H1 (cell line): ENCODE data around the gene SPINK5. TPM values are rescaled to one million over a fixed set of nuclear protein-coding genes. Genes with fewer than 3 reads are reported as not detected.

ENCODE experiments used
- CTCF ChIA-PET: fragments of 300-600 bp; sonication (Branson Sonifier 250); formaldehyde crosslinking; loops from one replicate; lab custom pipeline; 2021; ENCODE audit not compliant: partially characterized antibody; lab: Charles Lee
- POLR2A ChIA-PET: fragments of 300-600 bp; sonication (Branson Sonifier 250); formaldehyde crosslinking; loops from one replicate; lab custom pipeline; 2021; ENCODE audit warnings: inconsistent platforms; ENCODE audit not compliant: partially characterized antibody; lab: Charles Lee
- DNase-seq, 2 experiments: peaks; one replicate each; pipeline versions ENCODE4 v3.0.0 to v3.0.0-alpha.2; 2010 to 2022; ENCODE audit warnings: low spot score in 2 of 2, low read depth in 1 of 2, mixed read lengths in 1 of 2
- FAIRE-seq: peaks from 2 replicates; lab custom pipeline; 2011; peaks lifted over from hg19 to GRCh38; lab: Jason Lieb, UNC
- H2AFZ ChIP-seq: 2 replicates; pipeline ENCODE4 v1.8.1; 2012; ENCODE audit warnings: low read length, inconsistent platforms
- H2AK5ac ChIP-seq: 2 replicates; pipeline ENCODE4 v1.6.1; 2013; ENCODE audit warnings: low read depth, low read length
- H2BK120ac ChIP-seq: replicated peaks from 2 replicates; pipeline ENCODE3; 2013; ENCODE audit warnings: low read depth, low read length, inconsistent platforms
- H2BK12ac ChIP-seq: 2 replicates; pipeline ENCODE4 v1.6.1; 2013; ENCODE audit warnings: low read depth, low read length
- H2BK15ac ChIP-seq: 2 replicates; pipeline ENCODE4 v1.6.1; 2013; ENCODE audit warnings: low read length
- H2BK20ac ChIP-seq: 2 replicates; pipeline ENCODE4 v1.6.1; 2013; ENCODE audit warnings: low read length
- H2BK5ac ChIP-seq: 2 replicates; pipeline ENCODE4 v1.6.1; 2013; ENCODE audit warnings: low read depth, low read length
- H3K14ac ChIP-seq: 2 replicates; pipeline ENCODE4 v1.6.1; 2013; ENCODE audit warnings: inconsistent platforms; ENCODE audit not compliant: insufficient read length
- H3K18ac ChIP-seq: 2 replicates; pipeline ENCODE4 v1.6.1; 2013; ENCODE audit warnings: low read length; ENCODE audit errors: extremely low read depth
- H3K23ac ChIP-seq: 2 replicates; pipeline ENCODE4 v1.6.1; 2013; ENCODE audit warnings: inconsistent platforms; ENCODE audit not compliant: insufficient read length
- H3K23me2 ChIP-seq: 2 replicates; pipeline ENCODE4 v1.6.1; 2013; ENCODE audit warnings: low read depth, low read length
- H3K27ac ChIP-seq: 2 replicates; pipeline ENCODE4 v1.6.1; 2011; ENCODE audit warnings: low read depth, low read length, inconsistent platforms
- H3K27me3 ChIP-seq, 4 experiments: replicated peaks in 1 of 4; 1 replicate in 1 of 4; 2 replicates in 3 of 4; pipeline versions ENCODE4 v1.6.1 to v1.8.1; 2011 to 2013; ENCODE audit warnings: low read length in 3 of 4, mild to moderate bottlenecking in 3 of 4, inconsistent platforms in 2 of 4, mixed read lengths in 2 of 4, moderate library complexity in 1 of 4; ENCODE audit not compliant: control insufficient read depth in 3 of 4, insufficient read depth in 3 of 4; ENCODE audit errors: extremely low read depth in 1 of 4
- H3K36me3 ChIP-seq, 4 experiments: 2 replicates each; pipeline versions ENCODE4 v1.6.1 to v1.8.1; 2011 to 2013; ENCODE audit warnings: mild to moderate bottlenecking in 4 of 4, low read length in 3 of 4, moderate library complexity in 2 of 4, control low read depth in 1 of 4, inconsistent platforms in 1 of 4; ENCODE audit not compliant: insufficient read depth in 4 of 4, control insufficient read depth in 2 of 4
- H3K4ac ChIP-seq: replicated peaks from 2 replicates; pipeline ENCODE3; 2013; ENCODE audit warnings: low read length, low read depth, mixed read lengths, inconsistent platforms; ENCODE audit not compliant: insufficient read length
- H3K4me1 ChIP-seq, 4 experiments: replicated peaks in 1 of 4; 1 replicate in 1 of 4; 2 replicates in 3 of 4; pipeline versions ENCODE4 v1.6.1 to v1.8.1; 2011 to 2013; ENCODE audit warnings: low read length in 3 of 4, inconsistent platforms in 2 of 4, mixed read lengths in 1 of 4; ENCODE audit not compliant: insufficient read depth in 4 of 4, control insufficient read depth in 3 of 4
- H3K4me2 ChIP-seq, 2 experiments: 2 replicates each; pipeline versions ENCODE4 v1.6.1 to v1.8.1; 2011 to 2013; ENCODE audit warnings: low read depth in 2 of 2, low read length in 2 of 2, control low read depth in 1 of 2, inconsistent platforms in 1 of 2, mild to moderate bottlenecking in 1 of 2; ENCODE audit not compliant: insufficient read depth in 1 of 2
- H3K4me3 ChIP-seq, 4 experiments: fragments of 200-600, 300-600 bp in 1 of 4; sonication (generic), shearing (Covaris generic), sonication (Bioruptor Twin) in 1 of 4; 2 replicates each; pipeline versions ENCODE4 v1.5.1 to v1.8.1; 2011 to 2016; ENCODE audit warnings: low read length in 4 of 4, low read depth in 3 of 4, control low read depth in 2 of 4, inconsistent platforms in 2 of 4, mild to moderate bottlenecking in 2 of 4, mixed read lengths in 1 of 4, moderate library complexity in 1 of 4; ENCODE audit not compliant: insufficient read depth in 2 of 4; ENCODE audit errors: extremely low read depth in 1 of 4
- H3K56ac ChIP-seq: replicated peaks from 2 replicates; pipeline ENCODE3; 2013; ENCODE audit warnings: low read depth, mild to moderate bottlenecking, mixed read lengths, low read length, inconsistent platforms; ENCODE audit not compliant: insufficient read length
- H3K79me1 ChIP-seq: 2 replicates; pipeline ENCODE4 v1.6.1; 2013; ENCODE audit warnings: low read depth, low read length, control low read depth
- H3K79me2 ChIP-seq, 2 experiments: 2 replicates each; pipeline versions ENCODE4 v1.6.1 to v1.8.1; 2012 to 2013; ENCODE audit warnings: low read length in 2 of 2, mild to moderate bottlenecking in 2 of 2, inconsistent platforms in 1 of 2; ENCODE audit not compliant: insufficient read depth in 2 of 2, control insufficient read depth in 1 of 2
- H3K9ac ChIP-seq, 4 experiments: replicated peaks in 1 of 4; 1 replicate in 1 of 4; 2 replicates in 3 of 4; pipeline versions ENCODE4 v1.6.1 to v1.8.1; 2011 to 2013; ENCODE audit warnings: low read depth in 3 of 4, low read length in 3 of 4, control low read depth in 2 of 4, mild to moderate bottlenecking in 2 of 4, moderate library complexity in 2 of 4, inconsistent platforms in 1 of 4; ENCODE audit errors: extremely low read depth in 1 of 4
- H3K9me3 ChIP-seq, 2 experiments: 2 replicates each; pipeline versions ENCODE4 v1.6.1 to v1.8.1; 2012 to 2013; ENCODE audit warnings: mild to moderate bottlenecking in 2 of 2, moderate library complexity in 2 of 2, control low read depth in 1 of 2, inconsistent platforms in 1 of 2, low read depth in 1 of 2, low read length in 1 of 2, mixed read lengths in 1 of 2; ENCODE audit not compliant: insufficient read depth in 2 of 2
- H4K20me1 ChIP-seq, 2 experiments: replicated peaks in 1 of 2; 2 replicates each; pipeline versions ENCODE3 to v1.8.1; 2011 to 2013; ENCODE audit warnings: inconsistent platforms in 2 of 2, low read length in 2 of 2, mild to moderate bottlenecking in 1 of 2; ENCODE audit not compliant: insufficient read depth in 2 of 2, control insufficient read depth in 1 of 2
- H4K5ac ChIP-seq: 2 replicates; pipeline ENCODE4 v1.6.1; 2013; ENCODE audit warnings: low read length, low read depth, mixed read lengths, inconsistent platforms; ENCODE audit not compliant: insufficient read length
- H4K8ac ChIP-seq: 2 replicates; pipeline ENCODE4 v1.8.0; 2013; ENCODE audit warnings: mild to moderate bottlenecking, moderate library complexity, low read length, inconsistent platforms; ENCODE audit not compliant: insufficient read depth; ENCODE audit errors: extremely low read depth
- H4K91ac ChIP-seq: replicated peaks from 2 replicates; pipeline ENCODE3; 2013; ENCODE audit warnings: low read length, mixed read lengths, inconsistent platforms; ENCODE audit not compliant: insufficient read length
- CBX8 ChIP-seq: fragments of 300-800, 300-1000 bp; sonication (generic); IDR thresholded peaks from 2 replicates; pipeline ENCODE4 v1.7.1; 2016; ENCODE audit warnings: low read depth, low read length, borderline replicate concordance
- polyA plus RNA-seq, 7 experiments: library from polyadenylated mRNA; depleted of rRNA in 3 of 7; stranded (reverse) in 5 of 7; unstranded in 2 of 7; fragments of >200 nt in 5 of 7; fragments of 200-250 nt in 2 of 7; gene quantifications; 1 replicate in 5 of 7; 2 replicates in 1 of 7; 4 replicates in 1 of 7; pipeline versions ENCODE4 v1.2.1 to v1.2.3, GENCODE V29; 2011 to 2013; ENCODE audit warnings: missing spikeins in 2 of 7, mixed read lengths in 2 of 7
- total RNA-seq: library from RNA; stranded (reverse); fragmentation: NEBNext Ultra II Directional; extraction: Animal tissue kit (Norgen Biotek cat#: 25700); gene quantifications from 2 replicates; pipeline ENCODE4 v1.2.1, GENCODE V29; 2021
- TF ChIP-seq, protein P1 (sequence below): IDR thresholded peaks from 2 replicates; pipeline ENCODE4 v1.6.1; 2011; ENCODE audit warnings: low read length, improper control_type of control experiment

Gene SPINK5
- total and polyA plus RNA-seq, 2 of the 8 experiments (the other 6 are each of a cell fraction or from before 2014, with no cell fraction given), result 1.4 to 2.2 TPM

DNA sequence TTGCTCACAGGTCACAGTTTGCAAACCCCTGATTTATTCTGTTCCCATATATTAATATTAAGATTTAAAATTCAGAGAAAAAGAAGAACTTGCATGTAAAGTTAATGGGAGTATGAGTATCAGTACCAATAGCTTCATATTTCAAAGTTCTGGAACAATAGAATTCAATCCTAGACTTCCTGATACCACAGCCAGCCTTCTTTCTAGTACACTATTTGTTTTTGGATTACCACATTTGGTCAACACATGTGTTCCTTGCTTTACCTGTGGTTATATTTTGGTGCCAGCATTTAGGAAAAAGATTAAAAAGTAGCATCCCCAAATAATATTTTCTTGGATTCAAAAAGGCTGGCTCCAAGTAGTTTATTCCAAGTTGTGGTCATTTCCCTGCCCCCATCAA, 49.5 kb downstream of the SPINK5 start:
- no peaks in the 10 kb centered on the region for H3K23me2 ChIP-seq
- no peak overlapping the region for H2AFZ ChIP-seq
- H4K20me1 ChIP-seq, result no peaks in the 10 kb centered on the region
- CTCF ChIA-PET, result interaction anchor here (0.6 to 1.3 kb wide), 3 partner anchors 8 to 485 kb away, joined by 3 read pairs; no protein-coding TSS in a partner anchor
- H3K56ac ChIP-seq, result no peak overlapping the region
- no peaks in the 10 kb centered on the region for H3K79me2 ChIP-seq
- H3K27ac ChIP-seq, result no peak overlapping the region
- H2BK5ac ChIP-seq, result no peak overlapping the region
- no peak overlapping the region for H3K18ac ChIP-seq
- H4K5ac ChIP-seq, result no peak overlapping the region
- FAIRE-seq, result no peak
- H4K8ac ChIP-seq, result no peak overlapping the region
- no peak overlapping the region for H3K23ac ChIP-seq
- no peak overlapping the region for H2BK15ac ChIP-seq
- POLR2A ChIA-PET, result no interaction called here
- H3K4me2 ChIP-seq, result no peak overlapping the region
- H2BK12ac ChIP-seq, result no peak overlapping the region
- no peak overlapping the region for H2BK120ac ChIP-seq
- no peaks in the 10 kb centered on the region for H3K27me3 ChIP-seq
- no peak overlapping the region for H4K91ac ChIP-seq
- H2BK20ac ChIP-seq, result no peak overlapping the region
- H3K9ac ChIP-seq, result no peak overlapping the region
- TF ChIP-seq CBX8, result no peak
- TF ChIP-seq, protein P1, sequence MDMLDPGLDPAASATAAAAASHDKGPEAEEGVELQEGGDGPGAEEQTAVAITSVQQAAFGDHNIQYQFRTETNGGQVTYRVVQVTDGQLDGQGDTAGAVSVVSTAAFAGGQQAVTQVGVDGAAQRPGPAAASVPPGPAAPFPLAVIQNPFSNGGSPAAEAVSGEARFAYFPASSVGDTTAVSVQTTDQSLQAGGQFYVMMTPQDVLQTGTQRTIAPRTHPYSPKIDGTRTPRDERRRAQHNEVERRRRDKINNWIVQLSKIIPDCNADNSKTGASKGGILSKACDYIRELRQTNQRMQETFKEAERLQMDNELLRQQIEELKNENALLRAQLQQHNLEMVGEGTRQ, result no peak
- TF ChIP-seq, all 59 proteins: peak for 0
- Histone ChIP-seq H3K79me1 (no peaks in the 10 kb centered on the region), H3K4me1 (no peaks in the 10 kb centered on the region), H2AK5ac (no peak overlapping the region), H3K4me3 (no peak overlapping the region), H3K9me3 (no peaks in the 10 kb centered on the region), H3K36me3 (peaks cover 0 to 47% (median 0%) of the 10 kb centered on the region in 4 experiments; a peak in 4 of 8 replicates), H3K4ac (no peak overlapping the region), H3K14ac (no peak overlapping the region)
- DNase-seq, result no peak
